PFSK-1 (cell line): ENCODE results near the gene RDH16.

Experiments used
- FOXP2 ChIP-seq: optimal IDR thresholded peaks from 2 replicates; pipeline ENCODE3; 2011; ENCODE audit warnings: borderline replicate concordance, control low read depth, inconsistent platforms; ENCODE audit not compliant: insufficient read depth; ENCODE audit errors: extremely low read length, extremely low read depth
- POLR2AphosphoS5 ChIP-seq: IDR thresholded peaks from 2 replicates; pipeline ENCODE4 v1.6.1; 2012; ENCODE audit warnings: low read depth, mild to moderate bottlenecking, control low read depth, low read length, moderate library complexity
- REST ChIP-seq, 2 experiments: IDR thresholded peaks; 2 replicates each; pipeline versions ENCODE4 v1.6.1 to v1.8.0; 2011 to 2012; ENCODE audit warnings: low read depth in 2 of 2, low read length in 2 of 2, control low read depth in 1 of 2, inconsistent platforms in 1 of 2, mild to moderate bottlenecking in 1 of 2, moderate library complexity in 1 of 2; ENCODE audit not compliant: insufficient read depth in 1 of 2
- SIN3A ChIP-seq: IDR thresholded peaks from 2 replicates; pipeline ENCODE4 v1.6.1; 2012; ENCODE audit warnings: mild to moderate bottlenecking, low read length, moderate library complexity, borderline replicate concordance; ENCODE audit not compliant: insufficient read depth
- TAF1 ChIP-seq: IDR thresholded peaks from 2 replicates; pipeline ENCODE4 v1.6.1; 2012; ENCODE audit warnings: low read length, control low read depth, borderline replicate concordance; ENCODE audit not compliant: insufficient read depth

The RDH16 gene

DNA sequence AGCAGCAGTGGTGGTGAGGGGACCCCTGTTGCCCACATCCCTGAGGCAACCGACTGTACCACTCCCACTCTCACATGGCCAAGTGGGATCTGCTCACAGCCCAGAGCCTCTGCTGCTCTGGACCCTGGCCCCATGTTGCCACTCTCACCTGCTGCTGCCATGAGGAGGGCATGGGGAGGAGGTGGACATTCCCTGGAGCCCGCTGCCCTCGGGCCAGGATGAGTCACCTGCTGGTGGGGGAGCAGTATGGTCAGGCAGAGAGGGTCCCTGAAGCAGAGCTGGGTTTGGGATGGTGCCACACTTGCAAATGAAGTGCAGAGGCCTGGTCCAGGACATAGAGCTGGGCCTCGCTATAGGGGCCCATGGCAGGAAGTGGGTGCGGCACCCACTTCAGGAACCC is 49.3 kb downstream of the RDH16 start:
- TF ChIP-seq SIN3A = no peak
- TF ChIP-seq FOXP2 = no peak
- no peak for TF ChIP-seq TAF1
- no peak for TF ChIP-seq POLR2AphosphoS5
- no peak for TF ChIP-seq REST (IDR thresholded peaks at IDR 0.05; ENCODE audit: insufficient read depth in 1 of 2, low read depth in 2 of 2, low read length in 2 of 2)

- TF ChIP-seq TAF1 (no peak), FOXP2 (no peak), REST (IDR thresholded peaks at IDR 0.05; ENCODE audit: insufficient read depth in 1 of 2, low read depth in 2 of 2, low read length in 2 of 2) (no peak), POLR2AphosphoS5 (no peak), SIN3A (no peak)
Measured at GRCh38 chr12:56905852-56906251, 51.6 kb downstream of the RDH16 start.

DNA sequence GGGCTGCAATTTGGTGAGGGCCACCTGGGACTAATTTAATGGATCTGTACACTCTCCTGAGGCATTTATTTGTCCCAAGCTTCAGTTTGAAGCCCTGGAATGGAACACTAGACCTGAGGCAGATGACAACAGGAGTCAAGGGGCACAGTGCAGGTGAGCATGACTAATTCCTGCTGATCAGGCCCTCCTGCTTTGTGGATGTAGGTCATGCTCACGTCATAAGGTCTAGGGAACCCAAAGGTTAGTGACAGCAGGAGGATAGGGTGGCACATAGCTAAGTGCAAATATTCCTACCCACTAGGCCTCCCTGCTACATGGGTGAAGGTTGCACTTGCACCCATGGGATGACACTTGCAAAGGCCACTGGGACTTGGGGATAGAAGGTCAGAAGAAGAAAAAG is 54.0 kb downstream of the RDH16 start:
- TF ChIP-seq REST (IDR thresholded peaks at IDR 0.05; ENCODE audit: insufficient read depth in 1 of 2, low read depth in 2 of 2, low read length in 2 of 2) = no peak
- no peak for TF ChIP-seq POLR2AphosphoS5
- TF ChIP-seq TAF1 = no peak
- no peak for TF ChIP-seq FOXP2
- no peak for TF ChIP-seq SIN3A
